ENCODE results near the gene CNTRL. TPM values are rescaled to one million over a fixed set of nuclear protein-coding genes. Genes with fewer than 3 reads are reported as not detected.

Gene CNTRL
- total RNA-seq, 4 donors from 2014 or later = 23.5 to 31.5 (median 29.6) TPM

- Histone ChIP-seq H3K27ac (no peak overlapping the region), H3K9me3 (no peaks in the 10 kb centered on the region), H3K36me3 (peaks cover 0 to 4% of the 10 kb centered on the region in 2 donors), H3K27me3 (no peaks in the 10 kb centered on the region), H3K4me1 (no peaks in the 10 kb centered on the region), H3K4me3 (no peak overlapping the region)
- TF ChIP-seq CTCF (IDR thresholded peaks at IDR 0.05) = no peak
- TF ChIP-seq POLR2A (IDR thresholded peaks at IDR 0.05) = no peak
- intact Hi-C loops (cut with DNase I; ENCODE audit: low total_unique reads) = no loop called here
- DNase-seq = no peak
These were observed 78.9 kb downstream of the CNTRL start for GRCh38 chr9:121153642-121154041.

GRCh38 chr9:121154782-121155181 lies 80.0 kb downstream of the CNTRL start:
- TF ChIP-seq POLR2A (IDR thresholded peaks at IDR 0.05) (no peak), CTCF (IDR thresholded peaks at IDR 0.05) (no peak)
- Histone ChIP-seq H3K4me3 (no peak overlapping the region), H3K27me3 (no peaks in the 10 kb centered on the region), H3K9me3 (no peaks in the 10 kb centered on the region), H3K36me3 (peaks cover 0 to 4% of the 10 kb centered on the region in 2 donors), H3K27ac (no peak overlapping the region), H3K4me1 (no peaks in the 10 kb centered on the region)
- intact Hi-C loops (cut with DNase I; ENCODE audit: low total_unique reads) = no loop called here
- DNase-seq = no peak

GRCh38 chr9:121156263-121156731 lies 81.5 kb downstream of the CNTRL start:
- peaks cover 0 to 4% of the 10 kb centered on the region in 2 donors for H3K36me3 ChIP-seq
- TF ChIP-seq CTCF (IDR thresholded peaks at IDR 0.05) (no peak), POLR2A (IDR thresholded peaks at IDR 0.05) (no peak)
- H3K4me3 ChIP-seq = no peak overlapping the region
- H3K4me1 ChIP-seq = no peaks in the 10 kb centered on the region
- no peaks in the 10 kb centered on the region for H3K27me3 ChIP-seq
- no peaks in the 10 kb centered on the region for H3K9me3 ChIP-seq
- DNase-seq = no peak
- no peak overlapping the region for H3K27ac ChIP-seq
- intact Hi-C loops (cut with DNase I; ENCODE audit: low total_unique reads) = no loop called here

GRCh38 chr9:121157939-121158338 lies 83.2 kb downstream of the CNTRL start:
- H3K27ac ChIP-seq = no peak overlapping the region
- H3K4me1 ChIP-seq = no peaks in the 10 kb centered on the region
- DNase-seq = no peak
- H3K4me3 ChIP-seq = no peak overlapping the region
- H3K36me3 ChIP-seq = peaks cover 0 to 4% of the 10 kb centered on the region in 2 donors
- no peaks in the 10 kb centered on the region for H3K27me3 ChIP-seq
- no peak for TF ChIP-seq POLR2A (IDR thresholded peaks at IDR 0.05)
- intact Hi-C loops (cut with DNase I; ENCODE audit: low total_unique reads) = no loop called here
- no peaks in the 10 kb centered on the region for H3K9me3 ChIP-seq

GRCh38 chr9:121160025-121160424 lies 85.3 kb downstream of the CNTRL start:
- intact Hi-C loops (cut with DNase I; ENCODE audit: low total_unique reads) = no loop called here
- TF ChIP-seq CTCF (IDR thresholded peaks at IDR 0.05) (no peak), POLR2A (IDR thresholded peaks at IDR 0.05) (no peak)
- no peak for DNase-seq
- Histone ChIP-seq H3K9me3 (no peaks in the 10 kb centered on the region), H3K36me3 (peaks cover 0 to 4% of the 10 kb centered on the region in 2 donors), H3K4me1 (no peaks in the 10 kb centered on the region), H3K4me3 (no peak overlapping the region), H3K27me3 (no peaks in the 10 kb centered on the region), H3K27ac (no peak overlapping the region)

- no peak overlapping the region for H3K27ac ChIP-seq
These were observed 93.3 kb downstream of the CNTRL start for GRCh38 chr9:121168052-121168451.

More at GRCh38 chr9:121168052-121168451, 93.3 kb downstream of the CNTRL start:
- DNase-seq = no peak
- intact Hi-C loops (cut with DNase I; ENCODE audit: low total_unique reads) = no loop called here
- H3K4me1 ChIP-seq = no peaks in the 10 kb centered on the region
- TF ChIP-seq CTCF (IDR thresholded peaks at IDR 0.05) (no peak), POLR2A (IDR thresholded peaks at IDR 0.05) (no peak)
- H3K36me3 ChIP-seq = no peaks in the 10 kb centered on the region
- no peaks in the 10 kb centered on the region for H3K27me3 ChIP-seq
- no peaks in the 10 kb centered on the region for H3K9me3 ChIP-seq
- no peak overlapping the region for H3K4me3 ChIP-seq
